BJ (cell line): ENCODE measurements around the gene BAIAP2L1. TPM values are rescaled to one million over a fixed set of nuclear protein-coding genes. Genes with fewer than 3 reads are reported as not detected.

Experiments used
- CTCF ChIA-PET: fragments of 350-600 bp; formaldehyde crosslinking; extraction: SDS; loops from one replicate; lab custom pipeline; 2021; ENCODE audit warnings: antibody characterized with exemption, inconsistent platforms; lab: Yijun Ruan, JAX
- POLR2A ChIA-PET: fragments of 300-600 bp; sonication (Branson Sonifier 250); formaldehyde crosslinking; extraction: SDS; loops from one replicate; lab custom pipeline; 2021; ENCODE audit warnings: antibody characterized with exemption; lab: Charles Lee
- DNase-seq: peaks from one replicate; pipeline ENCODE4 v3.0.0-alpha.2; 2011; ENCODE audit warnings: low read depth
- H3K27me3 ChIP-seq: 2 replicates; pipeline ENCODE4 v1.6.0; 2011; ENCODE audit warnings: low read length; ENCODE audit not compliant: control insufficient read depth, insufficient read depth
- H3K36me3 ChIP-seq: 2 replicates; pipeline ENCODE4 v1.5.1; 2011; ENCODE audit warnings: low read length; ENCODE audit not compliant: control insufficient read depth, insufficient read depth
- H3K4me3 ChIP-seq: 2 replicates; pipeline ENCODE4 v1.5.1; 2011; ENCODE audit warnings: low read depth, mild to moderate bottlenecking, control low read depth, low read length
- CTCF ChIP-seq: IDR thresholded peaks from 2 replicates; pipeline ENCODE4 v1.5.1; 2011; ENCODE audit warnings: low read depth, mild to moderate bottlenecking, control low read depth, inconsistent platforms, low read length, moderate library complexity; ENCODE audit not compliant: insufficient read depth
- polyA plus RNA-seq: library from polyadenylated mRNA; depleted of rRNA; stranded (reverse); fragments of >200 nt; gene quantifications from 2 replicates; pipeline ENCODE4 v1.2.3, GENCODE V29; 2011

The BAIAP2L1 gene
- polyA plus RNA-seq, 1 experiment: 11.4 TPM

GRCh38 chr7:98357751-98358161, 43.1 kb downstream of the BAIAP2L1 start:
- TF ChIP-seq CTCF: no peak
- Histone ChIP-seq H3K27me3 (no peaks in the 10 kb centered on the region), H3K36me3 (no peaks in the 10 kb centered on the region), H3K4me3 (no peak overlapping the region)
- CTCF ChIA-PET: no interaction called here
- DNase-seq: no peak
- POLR2A ChIA-PET: no interaction called here

GRCh38 chr7:98355250-98355538, 45.7 kb downstream of the BAIAP2L1 start:
- Histone ChIP-seq H3K27me3 (no peaks in the 10 kb centered on the region), H3K36me3 (no peaks in the 10 kb centered on the region), H3K4me3 (no peak overlapping the region)
- TF ChIP-seq CTCF: no peak
- ChIA-PET POLR2A (no interaction called here), CTCF (interaction anchor here (2.0 to 2.5 kb wide), 2 partner anchors 46 to 65 kb away, joined by 5 to 8 read pairs; partner anchors contain the start of gene BAIAP2L1)
- DNase-seq: no peak

GRCh38 chr7:98354511-98355249, 46.2 kb downstream of the BAIAP2L1 start:
- ChIA-PET CTCF (interaction anchor here (1.1 to 2.5 kb wide), 2 partner anchors 41 to 47 kb away, joined by 3 to 8 read pairs; partner anchors contain the start of gene BAIAP2L1), POLR2A (interaction anchor here (0.5 kb wide), 1 partner anchor 8 kb away, joined by 3 read pairs; no protein-coding TSS in a partner anchor)
- no peak overlapping the region for H3K4me3 ChIP-seq
- H3K36me3 ChIP-seq: no peaks in the 10 kb centered on the region
- H3K27me3 ChIP-seq: no peaks in the 10 kb centered on the region
- no peak for TF ChIP-seq CTCF
- no peak for DNase-seq

GRCh38 chr7:98354052-98354451, 46.8 kb downstream of the BAIAP2L1 start:
- TF ChIP-seq CTCF: no peak
- no peak overlapping the region for H3K4me3 ChIP-seq
- POLR2A ChIA-PET: interaction anchor here (0.5 kb wide), 1 partner anchor 9 kb away, joined by 3 read pairs; no protein-coding TSS in a partner anchor
- CTCF ChIA-PET: interaction anchor here (1.1 to 2.5 kb wide), 2 partner anchors 41 to 48 kb away, joined by 3 to 8 read pairs; partner anchors contain the start of gene BAIAP2L1
- H3K36me3 ChIP-seq: no peaks in the 10 kb centered on the region
- H3K27me3 ChIP-seq: no peaks in the 10 kb centered on the region
- DNase-seq: no peak

GRCh38 chr7:98352621-98353020, 48.3 kb downstream of the BAIAP2L1 start:
- Histone ChIP-seq H3K27me3 (no peaks in the 10 kb centered on the region), H3K4me3 (no peak overlapping the region), H3K36me3 (no peaks in the 10 kb centered on the region)
- ChIA-PET CTCF (interaction anchor here (1.0 kb wide), 1 partner anchor 66 kb away, joined by 3 read pairs; no protein-coding TSS in a partner anchor), POLR2A (no interaction called here)
- TF ChIP-seq CTCF: no peak
- DNase-seq: peak; percentile 78
